CD4-positive, alpha-beta T cell treated with Interleukin-6 at 100 ng/mL for 8 hours (primary cell): ENCODE results near the gene FBXL17.

ENCODE experiments used
- DNase-seq: peaks from one replicate; pipeline ENCODE4 v3.0.0-alpha.2; 2020; ENCODE audit warnings: mixed read lengths, low spot score

Gene FBXL17

DNA sequence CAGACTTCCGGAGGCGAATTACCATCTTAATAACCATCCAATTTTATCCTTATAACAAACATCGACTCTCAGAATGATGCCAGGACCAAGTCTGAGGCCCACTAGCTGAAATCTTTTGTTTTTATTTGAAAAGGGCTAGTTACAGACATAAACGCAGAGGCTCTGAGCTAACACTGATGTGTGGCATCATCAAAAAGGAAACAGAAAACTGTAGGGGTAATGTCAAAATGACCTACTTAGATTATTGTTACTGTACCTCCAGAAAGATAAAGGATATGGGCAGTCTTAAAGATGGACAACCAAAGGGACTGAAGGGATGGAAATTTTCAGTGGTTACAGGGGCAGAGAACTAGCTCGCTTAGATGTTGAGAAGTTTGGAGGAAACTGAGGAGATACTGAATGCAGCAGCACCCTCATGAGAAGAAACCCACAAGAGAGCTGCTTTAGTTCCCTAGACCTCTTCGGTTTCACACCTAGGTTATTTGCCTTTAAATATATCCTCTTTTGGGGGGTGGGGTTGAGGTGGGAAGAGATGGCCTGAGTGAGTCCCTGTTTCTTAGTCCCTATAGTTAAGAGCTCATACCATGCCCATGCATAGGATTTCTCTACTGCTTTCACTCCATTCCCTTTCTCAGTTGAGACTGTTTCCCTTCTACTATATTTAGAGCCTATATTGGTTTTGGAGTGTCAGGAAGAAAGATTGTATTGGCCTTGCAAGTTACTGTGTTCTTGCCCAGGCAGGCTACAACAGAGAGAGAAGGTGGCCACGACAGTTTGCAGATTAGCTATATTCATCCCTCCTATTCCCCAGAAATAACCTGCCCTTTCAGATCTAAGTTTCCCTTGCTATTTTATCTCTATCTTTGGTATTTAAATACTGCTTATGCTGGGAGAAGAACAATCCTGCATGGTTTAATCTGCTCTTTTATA is 390.8 kb downstream of the FBXL17 start:
- DNase-seq = no peak

- DNase-seq = no peak
Observed at GRCh38 chr5:107985144-107985543, 396.8 kb downstream of the FBXL17 start.

GRCh38 chr5:107982703-107983425 is 399.0 kb downstream of the FBXL17 start:
- no peak for DNase-seq

DNA sequence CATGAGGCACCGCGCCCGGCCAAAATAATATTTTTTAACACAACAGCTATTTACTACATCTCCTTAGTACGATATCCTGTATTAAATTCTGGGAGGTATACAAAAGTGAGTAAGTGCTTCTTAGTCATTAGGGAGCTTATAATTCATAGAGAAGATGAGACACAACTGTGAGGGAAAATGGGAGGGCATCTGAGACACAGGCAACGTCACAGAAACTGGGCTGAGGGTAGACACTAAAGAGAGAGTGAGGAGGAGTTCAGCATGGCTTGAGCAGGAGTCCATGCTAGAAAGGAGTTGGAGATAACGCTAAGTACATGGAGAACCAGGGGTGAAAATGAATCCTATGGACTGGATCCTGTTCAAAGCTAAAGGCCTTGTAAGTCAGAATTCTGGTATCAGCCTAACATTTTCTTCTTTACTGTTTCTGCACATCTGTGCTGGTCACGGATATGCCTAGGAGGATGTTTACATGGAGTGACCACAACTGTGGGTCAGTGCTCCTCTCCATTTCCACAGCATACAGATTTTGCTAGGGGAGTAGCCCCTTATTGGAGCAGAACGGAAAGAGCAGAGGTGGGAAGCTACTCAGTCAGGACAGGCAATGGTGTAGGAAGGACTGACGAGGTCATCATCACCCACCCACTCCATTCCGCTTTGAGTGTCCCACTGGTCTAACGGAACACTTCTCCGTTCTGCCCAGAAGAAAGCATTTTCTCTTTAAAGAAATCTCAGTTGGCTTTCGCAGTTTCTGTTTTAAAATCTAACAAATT is 400.8 kb downstream of the FBXL17 start:
- no peak for DNase-seq

GRCh38 chr5:107979900-107980299 is 402.0 kb downstream of the FBXL17 start:
- no peak for DNase-seq

DNA sequence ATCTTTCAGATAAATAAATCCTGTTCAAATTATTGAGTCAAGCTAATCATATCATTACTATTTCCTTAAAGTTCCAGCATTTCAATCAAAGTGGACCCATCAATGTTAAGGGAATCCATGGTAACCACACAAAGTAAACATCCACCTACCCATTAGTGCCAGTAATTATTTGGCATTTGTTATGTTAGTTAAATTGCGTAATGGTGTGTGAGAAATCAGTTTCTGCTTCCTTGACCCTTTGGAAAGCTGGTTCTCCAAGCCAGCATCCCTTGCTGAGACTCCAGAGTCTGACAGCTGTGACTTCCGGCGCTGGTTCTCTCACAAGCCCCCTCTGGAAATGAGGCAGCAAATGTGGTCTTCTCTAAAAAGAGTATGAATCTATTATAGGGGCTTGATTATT is 402.6 kb downstream of the FBXL17 start:
- DNase-seq = no peak

- no peak for DNase-seq
Observed at GRCh38 chr5:107977550-107978071, 404.3 kb downstream of the FBXL17 start.

DNA sequence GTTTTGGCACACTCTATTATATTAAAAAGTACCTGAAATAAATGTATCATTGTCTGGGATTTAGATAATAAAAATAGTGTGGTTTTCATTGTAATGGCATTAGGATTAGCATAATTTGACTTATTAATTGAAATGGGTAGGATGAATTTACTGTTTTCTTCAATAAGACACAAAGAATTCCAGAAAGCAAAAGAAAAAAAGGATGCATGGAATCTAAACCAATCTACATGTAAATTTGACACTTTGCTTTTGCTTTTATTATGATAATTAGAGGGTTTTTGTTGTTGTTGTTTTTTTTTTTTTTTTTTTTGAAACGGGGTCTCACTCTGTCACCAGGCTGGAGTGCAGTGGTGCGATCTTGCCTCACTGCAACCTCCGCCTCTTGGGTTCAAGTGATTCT is 406.3 kb downstream of the FBXL17 start:
- no peak for DNase-seq

GRCh38 chr5:107971846-107972245 is 410.1 kb downstream of the FBXL17 start:
- DNase-seq = no peak

GRCh38 chr5:107969847-107970246 is 412.1 kb downstream of the FBXL17 start:
- no peak for DNase-seq

GRCh38 chr5:107968998-107969397 is 412.9 kb downstream of the FBXL17 start:
- DNase-seq = no peak

DNA sequence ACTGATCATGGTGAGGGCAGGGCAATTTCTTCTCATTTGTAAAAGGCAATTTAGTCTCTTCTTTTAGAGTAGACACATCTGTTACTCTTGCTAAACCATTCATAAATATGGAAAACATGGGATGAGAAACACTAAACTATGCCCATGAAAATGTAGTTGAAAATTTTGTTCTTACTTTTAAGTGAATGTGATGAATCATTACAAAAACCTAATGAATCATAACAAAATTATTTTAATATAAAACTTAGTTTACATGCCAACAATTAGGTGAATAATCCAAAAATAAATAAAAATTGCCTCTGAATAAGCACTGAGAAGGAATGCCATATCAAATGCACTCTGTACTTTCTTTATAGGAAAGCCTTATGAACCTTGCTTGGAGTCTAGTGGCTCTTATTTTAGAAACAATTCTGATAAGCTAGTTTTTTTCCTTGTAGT is 413.5 kb downstream of the FBXL17 start:
- no peak for DNase-seq

DNA sequence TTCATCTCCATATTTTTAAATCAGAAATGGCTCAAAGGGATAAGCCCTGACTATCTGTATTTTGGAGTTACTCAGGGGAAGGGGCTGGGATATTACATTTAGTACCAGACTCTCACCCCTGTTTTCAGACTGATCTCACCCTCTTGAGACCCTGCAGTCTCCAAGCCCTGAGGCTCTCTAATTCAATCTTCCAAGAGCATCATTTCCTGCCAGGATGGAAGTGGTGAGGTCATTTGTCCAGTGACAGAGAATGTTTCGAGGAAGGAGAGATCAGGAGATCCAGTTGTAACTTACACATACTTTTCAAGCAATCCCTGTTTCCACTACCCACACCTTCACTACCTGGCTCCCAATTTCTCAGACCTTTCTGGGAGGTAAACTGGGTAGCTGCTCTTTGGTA is 415.7 kb downstream of the FBXL17 start:
- no peak for DNase-seq

GRCh38 chr5:107964722-107965121 is 417.2 kb downstream of the FBXL17 start:
- no peak for DNase-seq

- DNase-seq = no peak
Observed at GRCh38 chr5:107959573-107960279, 422.2 kb downstream of the FBXL17 start.

DNA sequence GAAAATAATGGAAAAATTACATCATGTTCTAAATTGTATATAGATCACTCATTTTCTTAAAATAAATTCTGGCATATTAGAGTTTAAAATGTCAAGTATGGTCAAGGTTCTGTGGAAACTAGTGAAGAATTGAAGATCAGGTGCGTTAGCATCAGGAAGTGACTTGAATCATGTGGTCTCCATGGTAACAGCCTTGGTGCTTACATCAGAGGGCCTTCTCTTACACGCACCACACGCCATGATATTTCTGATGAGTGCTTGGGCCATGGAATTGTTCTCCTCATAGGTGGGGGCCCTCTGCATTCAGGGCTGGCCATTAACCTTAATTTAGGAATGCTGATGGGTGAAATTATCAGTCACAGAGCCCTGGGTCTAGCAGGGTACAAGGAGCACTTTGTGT is 423.0 kb downstream of the FBXL17 start:
- no peak for DNase-seq

- DNase-seq = no peak
Observed at GRCh38 chr5:107958432-107958831, 423.5 kb downstream of the FBXL17 start.

- no peak for DNase-seq
Observed at GRCh38 chr5:107957051-107957450, 424.8 kb downstream of the FBXL17 start.

DNA sequence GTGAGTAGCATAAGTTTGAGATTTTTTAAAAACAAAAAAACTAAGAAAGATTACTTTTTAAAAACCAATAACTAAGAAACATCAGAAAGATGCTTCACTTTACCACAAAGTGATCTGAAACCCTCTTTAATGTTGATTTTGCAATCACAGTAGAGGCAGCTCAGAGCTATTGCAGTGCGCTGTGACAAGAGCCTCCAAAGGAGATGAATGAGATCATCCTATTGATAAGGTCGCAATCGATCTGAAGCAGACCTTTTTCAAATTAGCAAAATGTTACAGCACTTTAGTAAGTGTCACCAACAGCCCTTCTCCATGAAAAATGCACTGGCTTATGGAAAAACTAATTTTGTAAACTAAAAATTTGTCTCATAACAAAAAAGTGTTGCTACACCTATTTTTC is 426.6 kb downstream of the FBXL17 start:
- DNase-seq = no peak

DNA sequence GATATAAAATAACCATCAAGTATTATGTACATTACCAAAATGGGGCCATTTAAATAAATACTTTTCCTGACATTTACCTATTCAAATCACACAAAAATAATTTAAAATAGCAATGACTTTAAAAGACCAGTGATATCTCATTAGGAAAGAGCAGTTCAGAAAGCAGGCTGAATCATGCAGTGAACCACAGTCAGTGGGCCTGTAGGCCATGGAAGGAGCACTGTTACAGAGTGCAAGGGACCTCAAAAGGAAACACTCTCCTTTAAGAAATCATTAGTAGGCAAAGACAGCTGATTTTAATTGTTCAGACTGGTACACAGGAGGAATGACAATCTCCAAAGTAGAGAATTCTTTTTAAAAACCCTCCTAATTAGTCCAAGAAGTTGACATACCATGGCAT is 427.6 kb downstream of the FBXL17 start:
- no peak for DNase-seq

GRCh38 chr5:107952450-107952849 is 429.4 kb downstream of the FBXL17 start:
- no peak for DNase-seq

DNA sequence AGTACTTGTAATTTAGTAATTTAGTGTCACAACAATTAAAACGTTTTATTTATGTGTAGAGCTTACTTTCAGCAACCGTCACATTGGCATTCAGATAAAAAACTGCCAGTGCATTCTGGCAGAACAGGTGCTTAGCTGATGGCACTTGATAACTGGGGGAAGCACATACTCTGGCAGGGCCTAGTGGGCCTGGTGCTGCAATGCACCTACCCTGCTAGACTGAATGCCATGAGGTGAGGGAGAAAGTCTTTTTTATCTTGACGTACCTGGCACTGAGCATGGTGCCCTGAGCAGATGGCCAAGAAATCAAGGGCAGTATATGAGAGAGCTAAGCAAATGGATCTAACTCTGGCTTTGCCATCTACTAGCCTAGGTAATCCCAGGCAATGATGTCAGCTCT is 430.6 kb downstream of the FBXL17 start:
- no peak for DNase-seq
